HCT116 (cell line): ENCODE results near the gene KCTD14. TPM values are rescaled to one million over a fixed set of nuclear protein-coding genes. Genes with fewer than 3 reads are reported as not detected.

Experiments used
- ATAC-seq: fragments of 200-7000 bp; cut with Tn5 transposase; 2 replicates; pipeline ENCODE4 v1.9.1; 2020; ENCODE audit warnings: mild to moderate bottlenecking, moderate library complexity
- BruUV-seq: library from RNA; stranded (reverse); fragments of 400-500 nt; replicated peaks from 2 replicates; lab custom pipeline; 2021; lab: Mats Ljungman, UMichigan
- CTCF ChIA-PET: fragments of 300-600 bp; sonication (Branson Sonifier 250); formaldehyde crosslinking; loops from one replicate; lab custom pipeline; 2021; ENCODE audit warnings: antibody characterized with exemption; lab: Charles Lee
- POLR2A ChIA-PET: fragments of 300-600, 350-600 bp; sonication (Branson Sonifier 250); formaldehyde crosslinking; loops from one replicate; lab custom pipeline; 2021; ENCODE audit warnings: antibody characterized with exemption; lab: Charles Lee
- RAD21 ChIA-PET, 2 experiments: fragments of 300-600 bp; sonication (Branson Sonifier 250); formaldehyde crosslinking; loops; one replicate each; lab custom pipeline; 2023; ENCODE audit warnings: low total read pairs in 2 of 2; ENCODE audit not compliant: uncharacterized antibody in 2 of 2, unreplicated experiment in 2 of 2, low non-redundant PET in 1 of 2; lab: Charles Lee
- DNase-seq: peaks from one replicate; pipeline ENCODE4 v3.0.0-alpha.2; 2010; ENCODE audit warnings: low read depth, low spot score
- H2AFZ ChIP-seq: fragments of 200-600 bp; shearing (Covaris generic), sonication (generic); 2 replicates; pipeline ENCODE4 v1.6.1; 2017; ENCODE audit warnings: low read depth, mixed run types, mixed read lengths, antibody characterized with exemption, low read length; ENCODE audit not compliant: poor library complexity, severe bottlenecking
- H3K27ac ChIP-seq: 2 replicates; pipeline ENCODE4 v1.5.1; 2012; ENCODE audit warnings: low read depth, low read length
- H3K27me3 ChIP-seq: fragments of 200-600 bp; sonication (generic); 2 replicates; pipeline ENCODE4 v1.6.1; 2016; ENCODE audit warnings: mixed run types, low read length, mixed read lengths; ENCODE audit not compliant: insufficient read depth
- H3K36me3 ChIP-seq, 2 experiments: fragments of 200-500 bp in 1 of 2; fragments of 200-600 bp in 1 of 2; sonication (Bioruptor generic) in 1 of 2; sonication (generic) in 1 of 2; 2 replicates each; pipeline versions ENCODE4 v1.5.1 to v1.6.1; 2014 to 2016; ENCODE audit warnings: low read length in 2 of 2, inconsistent platforms in 1 of 2, mixed read lengths in 1 of 2, mixed run types in 1 of 2; ENCODE audit not compliant: insufficient read depth in 2 of 2, control insufficient read depth in 1 of 2
- H3K4me1 ChIP-seq, 2 experiments: fragments of 200-600 bp in 1 of 2; sonication (generic) in 1 of 2; 2 replicates each; pipeline versions ENCODE4 v1.5.1 to v1.6.1; 2012 to 2017; ENCODE audit warnings: low read length in 2 of 2, inconsistent platforms in 1 of 2, mild to moderate bottlenecking in 1 of 2, mixed read lengths in 1 of 2, mixed run types in 1 of 2, moderate library complexity in 1 of 2; ENCODE audit not compliant: insufficient read depth in 2 of 2, control insufficient read depth in 1 of 2
- H3K4me2 ChIP-seq: fragments of 200-600 bp; sonication (generic); 2 replicates; pipeline ENCODE4 v1.6.1; 2017; ENCODE audit warnings: mixed run types, low read length, mixed read lengths
- H3K4me3 ChIP-seq, 2 experiments: fragments of 200-600 bp in 1 of 2; sonication (generic) in 1 of 2; replicated peaks in 1 of 2; 2 replicates each; pipeline ENCODE4 v1.5.1; 2011 to 2016; ENCODE audit warnings: low read length in 2 of 2, control low read depth in 1 of 2, low read depth in 1 of 2, mild to moderate bottlenecking in 1 of 2, mixed read lengths in 1 of 2, mixed run types in 1 of 2
- H3K79me2 ChIP-seq: fragments of 200-600 bp; sonication (generic); 2 replicates; pipeline ENCODE4 v1.6.1; 2017; ENCODE audit warnings: mild to moderate bottlenecking, mixed run types, low read length, moderate library complexity, mixed read lengths; ENCODE audit not compliant: insufficient read depth
- H3K9ac ChIP-seq: fragments of 200-600 bp; sonication (generic); 2 replicates; pipeline ENCODE4 v1.6.1; 2016; ENCODE audit warnings: low read length, mixed read lengths
- H3K9me2 ChIP-seq: fragments of 200-600 bp; sonication (generic), shearing (Covaris generic); 2 replicates; pipeline ENCODE4 v1.6.1; 2017; ENCODE audit warnings: mixed run types, mild to moderate bottlenecking, moderate library complexity; ENCODE audit not compliant: insufficient read depth
- H3K9me3 ChIP-seq, 2 experiments: fragments of 200-500 bp in 1 of 2; fragments of 200-600 bp in 1 of 2; sonication (Bioruptor generic) in 1 of 2; sonication (generic) in 1 of 2; 2 replicates each; pipeline ENCODE4 v1.6.1; 2014 to 2017; ENCODE audit warnings: low read length in 2 of 2, mixed read lengths in 2 of 2, inconsistent platforms in 1 of 2, low read depth in 1 of 2, mild to moderate bottlenecking in 1 of 2, mixed run types in 1 of 2, moderate library complexity in 1 of 2; ENCODE audit not compliant: control insufficient read depth in 1 of 2, insufficient read depth in 1 of 2
- H4K20me1 ChIP-seq: fragments of 200-600 bp; sonication (generic), shearing (Covaris generic); 2 replicates; pipeline ENCODE4 v1.6.1; 2017; ENCODE audit warnings: mixed run types, mild to moderate bottlenecking, moderate library complexity; ENCODE audit not compliant: insufficient read depth
- CBX3 ChIP-seq: IDR thresholded peaks from 2 replicates; pipeline ENCODE4 v1.6.1; 2012; ENCODE audit warnings: low read depth
- EGR1 ChIP-seq: IDR thresholded peaks from 2 replicates; pipeline ENCODE4 v1.6.1; 2012; ENCODE audit warnings: low read depth
- ELF1 ChIP-seq: IDR thresholded peaks from 2 replicates; pipeline ENCODE4 v1.6.1; 2012; ENCODE audit warnings: low read depth, borderline replicate concordance
- FOSL1 ChIP-seq: IDR thresholded peaks from 2 replicates; pipeline ENCODE4 v1.6.1; 2012; ENCODE audit warnings: low read depth
- POLR2AphosphoS5 ChIP-seq: IDR thresholded peaks from 2 replicates; pipeline ENCODE4 v1.6.1; 2011; ENCODE audit warnings: mild to moderate bottlenecking, low read depth, low read length, moderate library complexity
- SRF ChIP-seq: IDR thresholded peaks from 2 replicates; pipeline ENCODE4 v1.6.1; 2012; ENCODE audit warnings: low read depth
- TCF7L2 ChIP-seq: IDR thresholded peaks from 2 replicates; pipeline ENCODE4 v1.7.0; 2011; ENCODE audit warnings: borderline replicate concordance, inconsistent platforms; ENCODE audit not compliant: insufficient read depth, insufficient read length; ENCODE audit errors: extremely low read depth
- YY1 ChIP-seq: IDR thresholded peaks from 2 replicates; pipeline ENCODE4 v1.6.1; 2011; ENCODE audit warnings: low read length, low read depth, moderate library complexity, mild to moderate bottlenecking; ENCODE audit not compliant: insufficient replicate concordance; ENCODE audit errors: extremely low read depth
- ZFX ChIP-seq: fragments of 450-650 bp; IDR thresholded peaks from 2 replicates; pipeline ENCODE4 v1.6.1; 2017
- intact Hi-C: fragments of 100-400 bp; cut with micrococcal nuclease; formaldehyde crosslinking; loops from 2 replicates; pipeline ENCODE4 v1.10.0; 2022
- total RNA-seq: library from RNA; stranded (reverse); gene quantifications from one replicate; pipeline ENCODE4 v1.2.1, GENCODE V29; 2021; ENCODE audit not compliant: unreplicated experiment

The KCTD14 gene
- total RNA-seq, 1 experiment from 2014 or later = 15.2 TPM

- Histone ChIP-seq H3K4me2 (no peak overlapping the region), H3K4me3 (no peak overlapping the region), H3K27me3 (no peaks in the 10 kb centered on the region), H3K9ac (no peak overlapping the region), H3K79me2 (peaks cover 67% of the 10 kb centered on the region), H3K27ac (no peak overlapping the region), H2AFZ (no peak overlapping the region), H4K20me1 (no peaks in the 10 kb centered on the region), H3K4me1 (no peaks in the 10 kb centered on the region), H3K36me3 (peaks cover 15 to 19% of the 10 kb centered on the region in 2 experiments; a peak in 3 of 4 replicates), H3K9me2 (no peaks in the 10 kb centered on the region), H3K9me3 (no peaks in the 10 kb centered on the region)
- POLR2A ChIA-PET = no interaction called here
- RAD21 ChIA-PET = no interaction called here
- CTCF ChIA-PET = no interaction called here
- no peak for ATAC-seq
- no peak for TF ChIP-seq ELF1
- no peak for TF ChIP-seq TCF7L2
- TF ChIP-seq YY1 = no peak
- no peak for TF ChIP-seq EGR1
- TF ChIP-seq CBX3 = no peak
- no TSS peak for BruUV-seq
- DNase-seq = no peak
- intact Hi-C loops = no loop called here
Measured at GRCh38 chr11:78072455-78072854, 49.4 kb upstream of the KCTD14 start.

DNA sequence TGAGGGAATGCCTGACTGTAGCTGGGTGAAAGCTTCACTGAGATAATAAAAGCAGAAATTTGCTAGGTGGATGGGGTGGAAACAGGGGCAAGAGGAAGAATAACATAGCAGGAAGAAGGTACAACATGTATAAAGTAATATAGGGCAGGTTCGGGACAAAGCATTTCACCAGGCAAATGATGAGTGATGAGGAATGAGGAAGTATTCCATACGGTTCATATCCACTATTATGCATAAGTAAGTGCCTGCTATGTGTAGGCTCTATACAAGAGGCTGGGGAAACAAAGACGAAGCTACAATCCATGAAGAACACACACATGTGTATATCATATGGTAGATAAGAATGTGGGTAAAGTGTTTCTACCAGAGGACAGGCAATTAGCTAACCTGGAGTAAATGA, 48.6 kb upstream of the KCTD14 start:
- Histone ChIP-seq H2AFZ (no peak overlapping the region), H3K27ac (no peak overlapping the region), H3K27me3 (no peaks in the 10 kb centered on the region), H4K20me1 (no peaks in the 10 kb centered on the region), H3K9me2 (no peaks in the 10 kb centered on the region), H3K9me3 (no peaks in the 10 kb centered on the region), H3K4me3 (no peak overlapping the region), H3K9ac (no peak overlapping the region), H3K4me2 (no peak overlapping the region), H3K4me1 (no peaks in the 10 kb centered on the region), H3K36me3 (peaks cover 15 to 19% of the 10 kb centered on the region in 2 experiments; a peak in 3 of 4 replicates), H3K79me2 (peaks cover 60% of the 10 kb centered on the region)
- TF ChIP-seq TCF7L2 (no peak), ZFX (no peak), FOSL1 (no peak), SRF (no peak), POLR2AphosphoS5 (no peak)
- RAD21 ChIA-PET = no interaction called here
- ATAC-seq = no peak
- DNase-seq = no peak
- BruUV-seq = no TSS peak
- POLR2A ChIA-PET = no interaction called here
- intact Hi-C loops = no loop called here
- CTCF ChIA-PET = no interaction called here
